SU-DHL-6 (cell line): ENCODE measurements around the gene MAPK8.

Source experiments
- H2AFZ ChIP-seq: fragments of 200-600 bp; sonication (generic); 2 replicates; pipeline ENCODE4 v1.6.1; 2014; ENCODE audit warnings: low read depth, mild to moderate bottlenecking, moderate library complexity, mixed read lengths, antibody characterized with exemption, low read length; ENCODE audit not compliant: severe bottlenecking
- H3F3A ChIP-seq: fragments of 200-600 bp; shearing (Covaris generic); 2 replicates; pipeline ENCODE4 v1.6.0; 2016; ENCODE audit warnings: antibody characterized with exemption, mild to moderate bottlenecking; ENCODE audit not compliant: insufficient read depth
- H3K27ac ChIP-seq: fragments of 200-600 bp; sonication (generic); 2 replicates; pipeline ENCODE4 v1.5.1; 2016; ENCODE audit warnings: low read depth, mild to moderate bottlenecking, low read length, moderate library complexity, mixed read lengths
- H3K27me3 ChIP-seq: fragments of 200-600 bp; sonication (generic), shearing (Covaris generic); 2 replicates; pipeline ENCODE4 v1.6.0; 2014; ENCODE audit warnings: mild to moderate bottlenecking, low read length
- H3K36me3 ChIP-seq: fragments of 200-600 bp; sonication (generic); 2 replicates; pipeline ENCODE4 v1.6.1; 2014; ENCODE audit warnings: mild to moderate bottlenecking, low read length, mixed read lengths
- H3K4me2 ChIP-seq: fragments of 300-600, 200-600 bp; shearing (Covaris generic), sonication (generic); 2 replicates; pipeline ENCODE4 v1.6.0; 2014; ENCODE audit warnings: low read length, low read depth, mild to moderate bottlenecking; ENCODE audit not compliant: poor library complexity, severe bottlenecking
- H3K4me3 ChIP-seq: fragments of 200-600 bp; sonication (generic); 2 replicates; pipeline ENCODE4 v1.5.1; 2014; ENCODE audit warnings: antibody characterized with exemption, low read length, mild to moderate bottlenecking, mixed read lengths; ENCODE audit not compliant: insufficient read depth, poor library complexity, severe bottlenecking
- H3K79me2 ChIP-seq: fragments of 200-600 bp; sonication (generic); 2 replicates; pipeline ENCODE4 v1.6.1; 2014; ENCODE audit warnings: mild to moderate bottlenecking, low read length, moderate library complexity; ENCODE audit not compliant: insufficient read depth
- H3K9ac ChIP-seq: fragments of 200-600 bp; sonication (generic); 2 replicates; pipeline ENCODE4 v1.7.0; 2014; ENCODE audit warnings: mild to moderate bottlenecking, low read length
- H3K9me2 ChIP-seq: fragments of 200-600 bp; sonication (generic); replicated peaks from 2 replicates; pipeline ENCODE4 v1.6.1; 2014; ENCODE audit warnings: low read length; ENCODE audit not compliant: insufficient read depth
- H3K9me3 ChIP-seq: fragments of 200-600 bp; sonication (generic); 2 replicates; pipeline ENCODE4 v1.6.1; 2014; ENCODE audit warnings: low read length, mixed read lengths; ENCODE audit not compliant: insufficient read depth
- H4K20me1 ChIP-seq: fragments of 200-600 bp; sonication (generic); 2 replicates; pipeline ENCODE4 v1.6.1; 2014; ENCODE audit warnings: low read depth, mild to moderate bottlenecking, antibody characterized with exemption, low read length, moderate library complexity, mixed read lengths
- CTCF ChIP-seq: fragments of 200-600 bp; sonication (generic); IDR thresholded peaks from one replicate; pipeline ENCODE4 v1.5.1; 2017; ENCODE audit warnings: antibody characterized with exemption, mild to moderate bottlenecking, low read length, moderate library complexity; ENCODE audit not compliant: insufficient read depth, poor library complexity, severe bottlenecking
- EZH2phosphoT487 ChIP-seq: fragments of 200-600 bp; sonication (generic), shearing (Covaris generic); conservative IDR thresholded peaks from 2 replicates; pipeline ENCODE4 v1.6.1; 2018; ENCODE audit warnings: mild to moderate bottlenecking, antibody characterized with exemption, low read length, moderate library complexity, mixed read lengths

MAPK8 gene

GRCh38 chr10:48458662-48459048 is 152.2 kb downstream of the MAPK8 start:
- H3K36me3 ChIP-seq, result no peaks in the 10 kb centered on the region
- no peak overlapping the region for H3K4me3 ChIP-seq
- no peaks in the 10 kb centered on the region for H3K9me3 ChIP-seq
- no peaks in the 10 kb centered on the region for H3K27me3 ChIP-seq
- no peaks in the 10 kb centered on the region for H3F3A ChIP-seq
- no peaks in the 10 kb centered on the region for H3K9me2 ChIP-seq
- H2AFZ ChIP-seq, result no peak overlapping the region
- TF ChIP-seq EZH2phosphoT487, result no peak
- TF ChIP-seq CTCF, result no peak
- no peak overlapping the region for H3K4me2 ChIP-seq
- H3K79me2 ChIP-seq, result no peaks in the 10 kb centered on the region
- H3K27ac ChIP-seq, result no peak overlapping the region
- H3K9ac ChIP-seq, result no peak overlapping the region
- H4K20me1 ChIP-seq, result no peaks in the 10 kb centered on the region

GRCh38 chr10:48459270-48460150 is 153.0 kb downstream of the MAPK8 start:
- Histone ChIP-seq H4K20me1 (no peaks in the 10 kb centered on the region), H3K79me2 (no peaks in the 10 kb centered on the region), H3K4me3 (no peak overlapping the region), H3K36me3 (no peaks in the 10 kb centered on the region), H3K9me3 (no peaks in the 10 kb centered on the region), H3K4me2 (no peak overlapping the region), H3K9me2 (no peaks in the 10 kb centered on the region), H3K9ac (no peak overlapping the region), H3F3A (no peaks in the 10 kb centered on the region), H3K27me3 (no peaks in the 10 kb centered on the region), H3K27ac (no peak overlapping the region), H2AFZ (no peak overlapping the region)
- TF ChIP-seq CTCF (no peak), EZH2phosphoT487 (no peak)

- Histone ChIP-seq H3K9ac (no peak overlapping the region), H4K20me1 (no peaks in the 10 kb centered on the region), H3K27me3 (no peaks in the 10 kb centered on the region), H3K4me2 (no peak overlapping the region), H3K36me3 (no peaks in the 10 kb centered on the region), H3F3A (no peaks in the 10 kb centered on the region), H3K4me3 (no peak overlapping the region), H2AFZ (no peak overlapping the region), H3K9me2 (no peaks in the 10 kb centered on the region), H3K79me2 (no peaks in the 10 kb centered on the region), H3K27ac (no peak overlapping the region), H3K9me3 (no peaks in the 10 kb centered on the region)
- no peak for TF ChIP-seq CTCF
- no peak for TF ChIP-seq EZH2phosphoT487
Observed at GRCh38 chr10:48460182-48460581, 153.7 kb downstream of the MAPK8 start.
